ENCODE results near the gene BOK. TPM values are rescaled to one million over a fixed set of nuclear protein-coding genes. Genes with fewer than 3 reads are reported as not detected.

BOK gene
- total and polyA plus RNA-seq, 9 of the 15 experiments (the other 6 are each of a cell fraction or from before 2014, with no cell fraction given): 0.03 to 3.3 (median 2.0) TPM; not detected in 1

- TF ChIP-seq TRIM25 (IDR thresholded peaks at IDR 0.05; ENCODE audit: borderline replicate concordance) (no peak), MLLT1 (IDR thresholded peaks at IDR 0.05) (no peak), MCM2 (IDR thresholded peaks at IDR 0.05; ENCODE audit: low read depth) (no peak), PML (IDR thresholded peaks at IDR 0.05; ENCODE audit: low read length) (no peak), ZNF695 (CRISPR knock-in tag; IDR thresholded peaks at IDR 0.05) (no peak), HDAC3 (IDR thresholded peaks at IDR 0.05; ENCODE audit: borderline replicate concordance, partially characterized antibody) (no peak), CBFA2T2 (conservative IDR thresholded peaks at IDR 0.05) (no peak), NCOA6 (IDR thresholded peaks at IDR 0.05) (no peak), PCBP2 (IDR thresholded peaks at IDR 0.05; ENCODE audit: low read depth, low read length, poor library complexity, severe bottlenecking) (no peak), NUFIP1 (IDR thresholded peaks at IDR 0.05; ENCODE audit: partially characterized antibody) (no peak), CSDE1 (IDR thresholded peaks at IDR 0.05) (peak in 1 of 2 experiments; percentile 55; a peak in 1 of 4 replicates), ZNF609 (CRISPR knock-in tag; IDR thresholded peaks at IDR 0.05; ENCODE audit: borderline replicate concordance) (no peak), TAF15 (IDR thresholded peaks at IDR 0.05; ENCODE audit: low read depth, low read length) (no peak), ZNF3 (CRISPR knock-in tag; IDR thresholded peaks at IDR 0.05) (no peak), ZNF146 (CRISPR knock-in tag; IDR thresholded peaks at IDR 0.05; ENCODE audit: unreplicated experiment) (no peak), NFE2L1 (tag; IDR thresholded peaks at IDR 0.05; ENCODE audit: borderline replicate concordance, low read depth) (peak; percentile 56), C11orf30 (IDR thresholded peaks at IDR 0.05; ENCODE audit: low read depth) (peak; percentile 82), MXD1 (CRISPR knock-in tag; IDR thresholded peaks at IDR 0.05; ENCODE audit: borderline replicate concordance, poor library complexity, severe bottlenecking) (no peak), ERF (CRISPR knock-in tag; IDR thresholded peaks at IDR 0.05) (no peak)
- TF ChIP-seq, protein P1, sequence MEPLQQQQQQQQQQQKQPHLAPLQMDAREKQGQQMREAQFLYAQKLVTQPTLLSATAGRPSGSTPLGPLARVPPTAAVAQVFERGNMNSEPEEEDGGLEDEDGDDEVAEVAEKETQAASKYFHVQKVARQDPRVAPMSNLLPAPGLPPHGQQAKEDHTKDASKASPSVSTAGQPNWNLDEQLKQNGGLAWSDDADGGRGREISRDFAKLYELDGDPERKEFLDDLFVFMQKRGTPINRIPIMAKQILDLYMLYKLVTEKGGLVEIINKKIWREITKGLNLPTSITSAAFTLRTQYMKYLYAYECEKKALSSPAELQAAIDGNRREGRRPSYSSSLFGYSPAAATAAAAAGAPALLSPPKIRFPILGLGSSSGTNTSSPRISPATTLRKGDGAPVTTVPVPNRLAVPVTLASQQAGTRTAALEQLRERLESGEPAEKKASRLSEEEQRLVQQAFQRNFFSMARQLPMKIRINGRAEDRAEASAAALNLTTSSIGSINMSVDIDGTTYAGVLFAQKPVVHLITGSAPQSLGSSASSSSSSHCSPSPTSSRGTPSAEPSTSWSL (CRISPR knock-in tag; IDR thresholded peaks at IDR 0.05; ENCODE audit: borderline replicate concordance): no peak
Measured at GRCh38 chr2:241584436-241584835, 25.9 kb downstream of the BOK start (continued).

All from K562 (cell line).